ENCODE measurements around the gene ZFAND3.
A peak's percentile ranks its signal among the peaks of the same experiment; 100 is the strongest.

Gene ZFAND3

GRCh38 chr6:38194589-38194988 lies 375.1 kb downstream of the ZFAND3 start:
- DNase-seq (ENCODE audit: low spot score) = peak; percentile 43
- TF ChIP-seq, protein P1, sequence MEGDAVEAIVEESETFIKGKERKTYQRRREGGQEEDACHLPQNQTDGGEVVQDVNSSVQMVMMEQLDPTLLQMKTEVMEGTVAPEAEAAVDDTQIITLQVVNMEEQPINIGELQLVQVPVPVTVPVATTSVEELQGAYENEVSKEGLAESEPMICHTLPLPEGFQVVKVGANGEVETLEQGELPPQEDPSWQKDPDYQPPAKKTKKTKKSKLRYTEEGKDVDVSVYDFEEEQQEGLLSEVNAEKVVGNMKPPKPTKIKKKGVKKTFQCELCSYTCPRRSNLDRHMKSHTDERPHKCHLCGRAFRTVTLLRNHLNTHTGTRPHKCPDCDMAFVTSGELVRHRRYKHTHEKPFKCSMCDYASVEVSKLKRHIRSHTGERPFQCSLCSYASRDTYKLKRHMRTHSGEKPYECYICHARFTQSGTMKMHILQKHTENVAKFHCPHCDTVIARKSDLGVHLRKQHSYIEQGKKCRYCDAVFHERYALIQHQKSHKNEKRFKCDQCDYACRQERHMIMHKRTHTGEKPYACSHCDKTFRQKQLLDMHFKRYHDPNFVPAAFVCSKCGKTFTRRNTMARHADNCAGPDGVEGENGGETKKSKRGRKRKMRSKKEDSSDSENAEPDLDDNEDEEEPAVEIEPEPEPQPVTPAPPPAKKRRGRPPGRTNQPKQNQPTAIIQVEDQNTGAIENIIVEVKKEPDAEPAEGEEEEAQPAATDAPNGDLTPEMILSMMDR (IDR thresholded peaks at IDR 0.05) = no peak
- Histone ChIP-seq H3K4me3 (no peak overlapping the region), H3K27ac (no peak overlapping the region)

DNA sequence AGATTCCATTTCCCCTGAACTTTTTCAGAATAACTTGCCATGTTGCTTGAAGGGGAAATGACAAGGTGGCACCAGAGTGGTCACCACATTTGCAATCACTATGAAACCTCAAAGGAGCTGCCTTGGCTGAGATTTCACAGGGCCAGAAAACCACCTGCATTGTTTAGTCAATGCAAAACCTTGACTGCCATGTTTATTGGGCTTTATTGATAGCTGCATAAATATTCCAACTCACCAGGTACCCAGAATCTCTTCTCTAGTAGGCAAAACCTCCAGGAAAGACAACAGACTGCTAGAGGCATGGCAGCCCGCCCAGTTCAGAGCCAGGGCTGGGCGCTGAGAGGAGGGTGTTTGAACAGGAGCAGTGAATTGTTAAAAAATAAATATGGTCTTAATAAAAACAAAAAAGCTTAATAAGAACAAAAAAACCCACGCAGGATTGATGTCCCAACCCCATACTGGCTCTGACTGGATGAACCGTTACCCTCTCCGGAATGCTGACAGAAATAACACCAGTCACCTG lies 375.6 kb downstream of the ZFAND3 start:
- H3K27ac ChIP-seq = no peak overlapping the region
- DNase-seq (ENCODE audit: low spot score) = peak; percentile 28
- H3K4me3 ChIP-seq = no peak overlapping the region
- TF ChIP-seq, protein P1 (IDR thresholded peaks at IDR 0.05) = no peak

DNA sequence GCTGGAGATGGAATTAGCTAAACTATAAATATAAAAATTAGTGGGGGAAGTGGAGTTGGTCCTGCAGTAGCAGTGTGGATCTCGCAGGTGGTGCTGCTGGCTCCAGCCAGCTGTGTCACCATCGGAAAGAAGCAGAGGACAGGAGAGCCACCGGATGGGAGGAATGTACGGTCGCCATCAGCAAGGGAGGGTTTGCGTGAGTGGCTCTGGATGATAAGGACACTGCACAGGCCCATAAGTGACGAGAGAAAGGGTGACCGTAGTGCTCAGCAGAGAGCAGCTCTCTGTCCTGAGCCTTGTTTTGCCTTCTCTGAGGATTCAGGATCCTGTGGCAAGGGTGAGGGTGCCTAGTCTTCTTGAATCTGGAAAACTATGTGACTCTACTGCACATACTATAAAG lies 378.7 kb downstream of the ZFAND3 start:
- TF ChIP-seq, protein P1 (IDR thresholded peaks at IDR 0.05) = no peak
- DNase-seq (ENCODE audit: low spot score) = no peak
- Histone ChIP-seq H3K4me3 (no peak overlapping the region), H3K27ac (no peak overlapping the region)
